Keratinocyte (primary cell): ENCODE results near the gene ARMC9.
"Not testable (repeated sequence)": the region's sequence is repeated elsewhere in the genome, so short reads cannot be mapped to it uniquely, and the experiment has no call there.

Experiments used
- EZH2 ChIP-seq: IDR thresholded peaks from one replicate; pipeline ENCODE4 v1.6.1; 2012; ENCODE audit warnings: inconsistent platforms, mild to moderate bottlenecking, low read length, moderate library complexity
- TF ChIP-seq, protein P1 (sequence below), 3 experiments: IDR thresholded peaks in 1 of 3; conservative IDR thresholded peaks in 1 of 3; optimal IDR thresholded peaks in 1 of 3; 2 replicates in 2 of 3; 3 replicates in 1 of 3; pipeline versions ENCODE3 to v1.5.1; 2011; ENCODE audit warnings: low read length in 3 of 3, mild to moderate bottlenecking in 3 of 3, moderate library complexity in 2 of 3, control low read depth in 1 of 3, inconsistent platforms in 1 of 3; ENCODE audit not compliant: insufficient read depth in 2 of 3; ENCODE audit errors: extremely low read depth in 1 of 3

DNA sequence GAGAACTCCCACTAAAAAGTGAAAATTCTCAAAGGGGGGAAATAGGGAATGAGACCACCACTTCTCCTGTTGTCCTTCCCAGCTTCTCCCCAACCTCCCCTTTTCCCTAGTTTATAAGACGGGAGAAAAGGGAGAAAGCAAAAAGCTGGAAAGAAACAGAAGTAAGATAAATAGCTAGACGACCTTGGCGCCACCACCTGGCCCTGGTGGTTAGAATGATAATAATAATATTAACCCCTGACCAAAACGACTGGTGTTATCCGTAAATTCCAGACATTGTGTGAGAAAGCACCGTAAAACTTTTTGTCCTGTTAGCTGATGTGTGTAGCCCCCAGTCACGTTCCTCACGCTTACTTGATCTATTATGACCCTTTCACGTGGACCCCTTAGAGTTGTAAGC is 209.9 kb downstream of the ARMC9 start:
- TF ChIP-seq, protein P1, sequence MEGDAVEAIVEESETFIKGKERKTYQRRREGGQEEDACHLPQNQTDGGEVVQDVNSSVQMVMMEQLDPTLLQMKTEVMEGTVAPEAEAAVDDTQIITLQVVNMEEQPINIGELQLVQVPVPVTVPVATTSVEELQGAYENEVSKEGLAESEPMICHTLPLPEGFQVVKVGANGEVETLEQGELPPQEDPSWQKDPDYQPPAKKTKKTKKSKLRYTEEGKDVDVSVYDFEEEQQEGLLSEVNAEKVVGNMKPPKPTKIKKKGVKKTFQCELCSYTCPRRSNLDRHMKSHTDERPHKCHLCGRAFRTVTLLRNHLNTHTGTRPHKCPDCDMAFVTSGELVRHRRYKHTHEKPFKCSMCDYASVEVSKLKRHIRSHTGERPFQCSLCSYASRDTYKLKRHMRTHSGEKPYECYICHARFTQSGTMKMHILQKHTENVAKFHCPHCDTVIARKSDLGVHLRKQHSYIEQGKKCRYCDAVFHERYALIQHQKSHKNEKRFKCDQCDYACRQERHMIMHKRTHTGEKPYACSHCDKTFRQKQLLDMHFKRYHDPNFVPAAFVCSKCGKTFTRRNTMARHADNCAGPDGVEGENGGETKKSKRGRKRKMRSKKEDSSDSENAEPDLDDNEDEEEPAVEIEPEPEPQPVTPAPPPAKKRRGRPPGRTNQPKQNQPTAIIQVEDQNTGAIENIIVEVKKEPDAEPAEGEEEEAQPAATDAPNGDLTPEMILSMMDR (optimal IDR thresholded peaks at IDR 0.05 in 1 of 3, IDR thresholded peaks at IDR 0.05 in 1 of 3, conservative IDR thresholded peaks at IDR 0.05 in 1 of 3; ENCODE audit: extremely low read depth in 1 of 3, insufficient read depth in 2 of 3, low read length in 3 of 3), result not testable (repeated sequence)
- not testable (repeated sequence) for TF ChIP-seq EZH2
